Right lobe of liver (tissue), 6 donors: ENCODE measurements around the gene FRMPD4. TPM values are rescaled to one million over a fixed set of nuclear protein-coding genes. Genes with fewer than 3 reads are reported as not detected.

Source experiments
- ATAC-seq, 4 donors: fragments of 200-7000 bp; cut with Tn5 transposase; one replicate each; pipeline ENCODE4 v1.9.1; 2020; ENCODE audit warnings: mild to moderate bottlenecking in 4 of 4, moderate library complexity in 4 of 4
- DNase-seq, 3 donors: peaks; one replicate each; pipeline ENCODE4 v3.0.0-alpha.2; 2020
- H3K27ac ChIP-seq, 3 donors: fragments of 200-600 bp; one replicate each; pipeline ENCODE4 v1.8.0; 2022
- H3K27me3 ChIP-seq, 2 donors: fragments of 200-600 bp; one replicate each; pipeline ENCODE4 v1.8.0; 2022
- H3K36me3 ChIP-seq, 4 donors: fragments of 200-600 bp; sonication (generic) in 1 of 4; one replicate each; pipeline versions ENCODE4 v1.5.1 to v1.8.0; 2017 to 2022; ENCODE audit warnings: control low read depth in 1 of 4
- H3K4me1 ChIP-seq, 4 donors: fragments of 200-600 bp; sonication (generic) in 1 of 4; one replicate each; pipeline versions ENCODE4 v1.5.1 to v1.8.0; 2017 to 2022; ENCODE audit warnings: control low read depth in 1 of 4
- H3K4me3 ChIP-seq, 3 donors: fragments of 200-600 bp; one replicate each; pipeline ENCODE4 v1.8.0; 2022
- H3K9me3 ChIP-seq, 4 donors: fragments of 200-600 bp; sonication (generic) in 1 of 4; one replicate each; pipeline versions ENCODE4 v1.5.1 to v1.8.0; 2017 to 2022; ENCODE audit warnings: control low read depth in 1 of 4
- POLR2A ChIP-seq: fragments of 450-650 bp; IDR thresholded peaks from one replicate; pipeline ENCODE4 v1.6.1; 2017; ENCODE audit warnings: antibody characterized with exemption, mild to moderate bottlenecking
- whole genome bisulfite sequencing: methylation state at CpG from one replicate; pipeline ENCODE4 v1.1.6; 2018; ENCODE audit warnings: low coverage, low lambda C conversion rate; ENCODE audit not compliant: insufficient coverage; ENCODE audit errors: missing lambda C conversion rate; 5-methylcytosine and 5-hydroxymethylcytosine counted together
- intact Hi-C, 2 donors: fragments of 100-400 bp; cut with DNase I; formaldehyde crosslinking; loops; one replicate each; pipeline versions ENCODE4 v1.11.2 to v1.14.1; 2022
- total RNA-seq, 6 experiments: library from RNA; depleted of rRNA in 2 of 6; stranded (reverse); fragments of >200 nt in 2 of 6; fragmentation: NEBNext Ultra II Directional in 3 of 6; extraction: Animal tissue kit (Norgen Biotek cat#: 25700) in 3 of 6; gene quantifications; one replicate each; pipeline versions ENCODE4 v1.1.0 to v1.2.4, GENCODE V29; 2016 to 2023
- TF ChIP-seq, protein P1 (sequence below), 4 donors: fragments of 200-600 bp in 3 of 4; fragments of 450-650 bp in 1 of 4; IDR thresholded peaks; one replicate each; pipeline versions ENCODE4 v1.5.1 to v1.8.0; 2016 to 2022; ENCODE audit warnings: antibody characterized with exemption in 4 of 4, mild to moderate bottlenecking in 2 of 4
- donor health status: DM: no; HTN: yes; CAD: no.
- donor health status: DM: no; HTN: no; CAD: no.
- donor health status: DM: no; HTN: no; CAD: no.
- donor health status: DM: no; HTN: yes; CAD: no.
- donor health status: DM: no; HTN: yes; CAD: no.

FRMPD4 gene
- total RNA-seq, 6 experiments from 2014 or later, result 0.05 to 0.12 (median 0.06) TPM; not detected in 3

- Histone ChIP-seq H3K27ac (no peak overlapping the region), H3K4me3 (no peak overlapping the region), H3K36me3 (no peaks in the 10 kb centered on the region), H3K9me3 (no peaks in the 10 kb centered on the region), H3K27me3 (no peaks in the 10 kb centered on the region), H3K4me1 (no peaks in the 10 kb centered on the region)
- DNase-seq (no peak), ATAC-seq (no peak)
- 31% methylated on average over 2 of the region's 2 CpGs for WGBS
- TF ChIP-seq POLR2A, result no peak
- TF ChIP-seq, protein P1, sequence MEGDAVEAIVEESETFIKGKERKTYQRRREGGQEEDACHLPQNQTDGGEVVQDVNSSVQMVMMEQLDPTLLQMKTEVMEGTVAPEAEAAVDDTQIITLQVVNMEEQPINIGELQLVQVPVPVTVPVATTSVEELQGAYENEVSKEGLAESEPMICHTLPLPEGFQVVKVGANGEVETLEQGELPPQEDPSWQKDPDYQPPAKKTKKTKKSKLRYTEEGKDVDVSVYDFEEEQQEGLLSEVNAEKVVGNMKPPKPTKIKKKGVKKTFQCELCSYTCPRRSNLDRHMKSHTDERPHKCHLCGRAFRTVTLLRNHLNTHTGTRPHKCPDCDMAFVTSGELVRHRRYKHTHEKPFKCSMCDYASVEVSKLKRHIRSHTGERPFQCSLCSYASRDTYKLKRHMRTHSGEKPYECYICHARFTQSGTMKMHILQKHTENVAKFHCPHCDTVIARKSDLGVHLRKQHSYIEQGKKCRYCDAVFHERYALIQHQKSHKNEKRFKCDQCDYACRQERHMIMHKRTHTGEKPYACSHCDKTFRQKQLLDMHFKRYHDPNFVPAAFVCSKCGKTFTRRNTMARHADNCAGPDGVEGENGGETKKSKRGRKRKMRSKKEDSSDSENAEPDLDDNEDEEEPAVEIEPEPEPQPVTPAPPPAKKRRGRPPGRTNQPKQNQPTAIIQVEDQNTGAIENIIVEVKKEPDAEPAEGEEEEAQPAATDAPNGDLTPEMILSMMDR (IDR thresholded peaks at IDR 0.05), result no peak
- intact Hi-C loops, result no loop called here
Measured at GRCh38 chrX:12685541-12685940, 547.3 kb downstream of the FRMPD4 start.

GRCh38 chrX:12686331-12686730, 548.1 kb downstream of the FRMPD4 start:
- Histone ChIP-seq H3K9me3 (no peaks in the 10 kb centered on the region), H3K4me1 (no peaks in the 10 kb centered on the region), H3K4me3 (no peak overlapping the region), H3K27ac (no peak overlapping the region), H3K36me3 (no peaks in the 10 kb centered on the region), H3K27me3 (no peaks in the 10 kb centered on the region)
- DNase-seq (no peak), ATAC-seq (no peak)
- intact Hi-C loops, result no loop called here
- TF ChIP-seq, protein P1 (IDR thresholded peaks at IDR 0.05), result no peak
- no peak for TF ChIP-seq POLR2A

- Histone ChIP-seq H3K9me3 (no peaks in the 10 kb centered on the region), H3K4me3 (no peak overlapping the region), H3K36me3 (no peaks in the 10 kb centered on the region), H3K4me1 (no peaks in the 10 kb centered on the region), H3K27ac (no peak overlapping the region), H3K27me3 (no peaks in the 10 kb centered on the region)
- intact Hi-C loops, result no loop called here
- 80% methylated on average over 2 of the region's 3 CpGs for WGBS
- DNase-seq, result no peak
- ATAC-seq, result no peak
- no peak for TF ChIP-seq POLR2A
- TF ChIP-seq, protein P1 (IDR thresholded peaks at IDR 0.05), result no peak
Measured at GRCh38 chrX:12690646-12691045, 552.4 kb downstream of the FRMPD4 start.

GRCh38 chrX:12693754-12694153, 555.5 kb downstream of the FRMPD4 start:
- Histone ChIP-seq H3K9me3 (no peaks in the 10 kb centered on the region), H3K4me1 (no peaks in the 10 kb centered on the region), H3K4me3 (no peak overlapping the region), H3K27me3 (no peaks in the 10 kb centered on the region), H3K27ac (no peak overlapping the region), H3K36me3 (no peaks in the 10 kb centered on the region)
- intact Hi-C loops, result no loop called here
- DNase-seq, result no peak
- WGBS, result no CpG with 5 or more reads among the region's 2 CpGs
- ATAC-seq, result no peak
- TF ChIP-seq, protein P1 (IDR thresholded peaks at IDR 0.05), result no peak
- TF ChIP-seq POLR2A, result no peak

GRCh38 chrX:12700745-12701144, 562.5 kb downstream of the FRMPD4 start:
- peaks cover 0 to 5% of the 10 kb centered on the region in 2 donors for H3K27me3 ChIP-seq
- 33% methylated on average over 4 of the region's 4 CpGs for WGBS
- no peaks in the 10 kb centered on the region for H3K9me3 ChIP-seq
- TF ChIP-seq, protein P1 (IDR thresholded peaks at IDR 0.05), result no peak
- no peak for TF ChIP-seq POLR2A
- H3K27ac ChIP-seq, result no peak overlapping the region
- no peaks in the 10 kb centered on the region for H3K36me3 ChIP-seq
- intact Hi-C loops, result no loop called here
- H3K4me3 ChIP-seq, result no peak overlapping the region
- ATAC-seq (no peak), DNase-seq (no peak)
- H3K4me1 ChIP-seq, result no peaks in the 10 kb centered on the region
